Neuronal stem cell (in vitro differentiated cells): ENCODE data around the gene INPP5B.

Source experiments
- DNase-seq: peaks from one replicate; pipeline ENCODE4 v3.0.0-alpha.2; 2013; ENCODE audit warnings: low spot score
- H2AFZ ChIP-seq: one replicate; pipeline ENCODE4 v1.6.1; 2013; ENCODE audit warnings: mild to moderate bottlenecking, low read length, inconsistent platforms
- H2AK5ac ChIP-seq: 2 replicates; pipeline ENCODE4 v1.6.1; 2013; ENCODE audit warnings: low read depth, mild to moderate bottlenecking, inconsistent platforms, low read length, moderate library complexity, mixed read lengths
- H2BK120ac ChIP-seq: 2 replicates; pipeline ENCODE4 v1.6.1; 2013; ENCODE audit warnings: low read depth, mild to moderate bottlenecking, inconsistent platforms, low read length, moderate library complexity, mixed read lengths
- H2BK12ac ChIP-seq: one replicate; pipeline ENCODE4 v1.6.1; 2013; ENCODE audit warnings: low read length, inconsistent platforms
- H2BK15ac ChIP-seq: 2 replicates; pipeline ENCODE4 v1.6.1; 2013; ENCODE audit warnings: mild to moderate bottlenecking, low read length, inconsistent platforms, mixed read lengths
- H2BK5ac ChIP-seq: one replicate; pipeline ENCODE4 v1.6.1; 2013; ENCODE audit warnings: inconsistent platforms, mild to moderate bottlenecking, low read length, moderate library complexity
- H3K14ac ChIP-seq: one replicate; pipeline ENCODE4 v1.6.1; 2013; ENCODE audit warnings: low read length, inconsistent platforms
- H3K18ac ChIP-seq: 2 replicates; pipeline ENCODE4 v1.6.1; 2013; ENCODE audit warnings: low read length, inconsistent platforms
- H3K23ac ChIP-seq: 2 replicates; pipeline ENCODE4 v1.6.1; 2013; ENCODE audit warnings: low read depth, mild to moderate bottlenecking, mixed read lengths, low read length, inconsistent platforms; ENCODE audit not compliant: poor library complexity
- H3K27ac ChIP-seq: replicated peaks from 3 replicates; pipeline ENCODE4 v1.5.1; 2013; ENCODE audit warnings: low read length, inconsistent platforms
- H3K27me3 ChIP-seq, 3 experiments: 2 replicates each; pipeline ENCODE4 v1.6.1; 2013; ENCODE audit warnings: low read length in 3 of 3, mild to moderate bottlenecking in 2 of 3, inconsistent platforms in 1 of 3, low read depth in 1 of 3, mixed read lengths in 1 of 3, moderate library complexity in 1 of 3; ENCODE audit not compliant: control insufficient read depth in 3 of 3, insufficient read depth in 3 of 3
- H3K36me3 ChIP-seq, 2 donors: replicated peaks in 1 of 2; 2 replicates each; pipeline ENCODE4 v1.6.1; 2013; ENCODE audit warnings: low read length in 2 of 2; ENCODE audit not compliant: control insufficient read depth in 2 of 2, insufficient read depth in 2 of 2
- H3K4ac ChIP-seq: 2 replicates; pipeline ENCODE4 v1.6.1; 2013; ENCODE audit warnings: inconsistent platforms, mild to moderate bottlenecking, low read length, moderate library complexity
- H3K4me1 ChIP-seq, 2 donors: 1 replicate in 1 of 2; 2 replicates in 1 of 2; pipeline ENCODE4 v1.6.1; 2013; ENCODE audit warnings: low read length in 2 of 2, low read depth in 1 of 2; ENCODE audit not compliant: control insufficient read depth in 2 of 2, insufficient read depth in 1 of 2
- H3K4me2 ChIP-seq: one replicate; pipeline ENCODE4 v1.6.1; 2013; ENCODE audit warnings: mild to moderate bottlenecking, low read length, inconsistent platforms; ENCODE audit not compliant: insufficient read depth, poor library complexity, severe bottlenecking
- H3K4me3 ChIP-seq, 2 donors: 2 replicates each; pipeline ENCODE4 v1.5.1; 2013; ENCODE audit warnings: low read length in 2 of 2, mild to moderate bottlenecking in 2 of 2, inconsistent platforms in 1 of 2, moderate library complexity in 1 of 2
- H3K79me1 ChIP-seq: one replicate; pipeline ENCODE4 v1.6.1; 2013; ENCODE audit warnings: low read depth, mild to moderate bottlenecking, inconsistent platforms, low read length, moderate library complexity
- H3K9ac ChIP-seq: one replicate; pipeline ENCODE4 v1.6.1; 2013; ENCODE audit warnings: mild to moderate bottlenecking, low read depth, low read length, inconsistent platforms; ENCODE audit not compliant: poor library complexity
- H3K9me3 ChIP-seq, 2 donors: replicated peaks in 1 of 2; 2 replicates each; pipeline versions ENCODE3 to v1.6.1; 2013; ENCODE audit warnings: low read length in 2 of 2, mild to moderate bottlenecking in 2 of 2, inconsistent platforms in 1 of 2, low read depth in 1 of 2, mixed read lengths in 1 of 2, moderate library complexity in 1 of 2; ENCODE audit not compliant: control insufficient read depth in 2 of 2, insufficient read depth in 1 of 2
- H4K8ac ChIP-seq: one replicate; pipeline ENCODE4 v1.6.1; 2013; ENCODE audit warnings: low read depth, mild to moderate bottlenecking, inconsistent platforms, low read length, moderate library complexity
- H4K91ac ChIP-seq: one replicate; pipeline ENCODE4 v1.6.1; 2013; ENCODE audit warnings: low read length, low read depth, mild to moderate bottlenecking, inconsistent platforms; ENCODE audit not compliant: poor library complexity
- WGBS, 2 donors: extraction: QIAGEN DNeasy Blood & Tissue Kit; methylation state at CpG; one replicate each; pipeline ENCODE4 v1.1.7; 2013; ENCODE audit warnings: missing lambda C conversion rate in 2 of 2, mixed read lengths in 1 of 2; ENCODE audit not compliant: insufficient read length in 2 of 2, insufficient replicate concordance in 1 of 2; ENCODE audit errors: extremely low coverage in 2 of 2; 5-methylcytosine and 5-hydroxymethylcytosine counted together

INPP5B gene

DNA sequence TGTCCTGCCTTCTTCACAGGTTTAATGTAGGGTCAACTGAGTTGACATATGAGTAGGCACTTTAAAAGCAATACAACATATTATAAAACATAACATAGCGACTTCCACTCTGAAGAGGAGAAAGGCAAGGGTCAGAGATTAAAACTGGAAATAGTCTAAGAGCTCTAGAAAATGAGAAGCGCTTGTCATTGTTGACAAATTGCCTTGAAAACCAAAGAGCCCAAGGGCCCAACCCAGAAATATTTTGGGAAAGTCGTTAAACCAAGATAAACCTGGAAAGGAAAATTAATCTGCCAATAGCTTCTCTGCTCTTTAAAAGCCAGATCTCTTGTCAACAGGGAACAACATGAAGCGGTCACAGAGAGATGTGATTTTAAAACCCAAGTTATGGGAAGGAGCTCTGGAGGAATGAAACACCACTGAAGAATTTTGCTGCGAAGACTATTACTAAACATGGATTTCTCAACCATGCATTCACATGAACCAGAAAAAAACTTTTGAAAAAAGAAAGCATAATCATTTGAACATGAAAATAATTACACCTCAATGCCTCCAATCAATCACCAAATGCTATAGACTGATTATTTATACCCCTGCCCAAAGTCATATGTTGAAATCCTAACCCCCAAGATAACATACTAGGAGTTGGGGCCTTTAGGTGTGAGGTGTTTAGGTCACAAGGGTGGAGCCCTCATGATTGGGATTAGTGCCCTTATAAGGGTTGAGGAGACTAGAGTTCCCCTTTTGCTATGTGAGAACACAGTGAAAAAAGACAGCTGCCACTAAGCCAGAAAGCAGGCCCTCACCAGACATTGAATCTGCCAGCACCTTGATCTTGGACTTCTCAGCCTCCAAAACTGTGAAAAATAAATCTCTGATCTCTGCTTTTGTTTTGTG is 54.5 kb downstream of the INPP5B start:
- H3K23ac ChIP-seq = no peak overlapping the region
- H3K4ac ChIP-seq = no peak overlapping the region
- H2BK120ac ChIP-seq = no peak overlapping the region
- no CpG with 5 or more reads among the region's 5 CpGs for WGBS, 2 donors
- no peaks in the 10 kb centered on the region for H3K9me3 ChIP-seq
- H2BK15ac ChIP-seq = no peak overlapping the region
- DNase-seq = no peak
- no peak overlapping the region for H3K4me3 ChIP-seq
- no peaks in the 10 kb centered on the region for H3K79me1 ChIP-seq
- no peak overlapping the region for H2BK12ac ChIP-seq
- H3K14ac ChIP-seq = no peak overlapping the region
- no peak overlapping the region for H4K8ac ChIP-seq
- no peak overlapping the region for H4K91ac ChIP-seq
- H3K27me3 ChIP-seq = no peaks in the 10 kb centered on the region
- no peaks in the 10 kb centered on the region for H3K4me1 ChIP-seq
- H3K36me3 ChIP-seq = peaks cover 9 to 32% of the 10 kb centered on the region in 2 donors
- H3K27ac ChIP-seq = no peak overlapping the region
- no peak overlapping the region for H2BK5ac ChIP-seq
- no peak overlapping the region for H3K18ac ChIP-seq
- H2AFZ ChIP-seq = no peak overlapping the region
- no peak overlapping the region for H3K9ac ChIP-seq
- no peak overlapping the region for H3K4me2 ChIP-seq
- H2AK5ac ChIP-seq = no peak overlapping the region

GRCh38 chr1:37890378-37891014 is 56.4 kb downstream of the INPP5B start:
- no peak overlapping the region for H2AK5ac ChIP-seq
- no peak overlapping the region for H2BK120ac ChIP-seq
- H3K9ac ChIP-seq = no peak overlapping the region
- H3K4me2 ChIP-seq = no peak overlapping the region
- peaks cover 15 to 50% of the 10 kb centered on the region in 2 donors for H3K36me3 ChIP-seq
- H2BK12ac ChIP-seq = no peak overlapping the region
- no peak for DNase-seq
- no peak overlapping the region for H2BK5ac ChIP-seq
- no peak overlapping the region for H3K14ac ChIP-seq
- H3K4me3 ChIP-seq = no peak overlapping the region
- H3K4ac ChIP-seq = no peak overlapping the region
- H3K9me3 ChIP-seq = no peaks in the 10 kb centered on the region
- no peaks in the 10 kb centered on the region for H3K27me3 ChIP-seq
- no peak overlapping the region for H3K23ac ChIP-seq
- no peak overlapping the region for H2AFZ ChIP-seq
- H2BK15ac ChIP-seq = no peak overlapping the region
- H3K4me1 ChIP-seq = no peaks in the 10 kb centered on the region
- H3K79me1 ChIP-seq = no peaks in the 10 kb centered on the region
- no CpG with 5 or more reads among the region's 4 CpGs for WGBS, 2 donors
- H3K27ac ChIP-seq = no peak overlapping the region
- H3K18ac ChIP-seq = no peak overlapping the region
- no peak overlapping the region for H4K91ac ChIP-seq
- H4K8ac ChIP-seq = no peak overlapping the region

- no peak overlapping the region for H3K23ac ChIP-seq
- H3K27ac ChIP-seq = no peak overlapping the region
- no peak overlapping the region for H2AFZ ChIP-seq
- H3K4me1 ChIP-seq = no peaks in the 10 kb centered on the region
- no peak overlapping the region for H3K4me2 ChIP-seq
- no peak overlapping the region for H3K14ac ChIP-seq
- no peaks in the 10 kb centered on the region for H3K27me3 ChIP-seq
- no peak overlapping the region for H2BK5ac ChIP-seq
- H4K8ac ChIP-seq = no peak overlapping the region
- no peaks in the 10 kb centered on the region for H3K79me1 ChIP-seq
- no peak overlapping the region for H2BK15ac ChIP-seq
- no CpG with 5 or more reads among the region's 6 CpGs for WGBS, 2 donors
- no peak overlapping the region for H3K9ac ChIP-seq
- no peak for DNase-seq
- peaks cover 17 to 56% of the 10 kb centered on the region in 2 donors for H3K36me3 ChIP-seq
- no peak overlapping the region for H3K4me3 ChIP-seq
- H2BK120ac ChIP-seq = no peak overlapping the region
- no peaks in the 10 kb centered on the region for H3K9me3 ChIP-seq
- no peak overlapping the region for H3K4ac ChIP-seq
- no peak overlapping the region for H2BK12ac ChIP-seq
- no peak overlapping the region for H3K18ac ChIP-seq
- no peak overlapping the region for H4K91ac ChIP-seq
- no peak overlapping the region for H2AK5ac ChIP-seq
Measured at GRCh38 chr1:37888022-37888700, 58.7 kb downstream of the INPP5B start.

DNA sequence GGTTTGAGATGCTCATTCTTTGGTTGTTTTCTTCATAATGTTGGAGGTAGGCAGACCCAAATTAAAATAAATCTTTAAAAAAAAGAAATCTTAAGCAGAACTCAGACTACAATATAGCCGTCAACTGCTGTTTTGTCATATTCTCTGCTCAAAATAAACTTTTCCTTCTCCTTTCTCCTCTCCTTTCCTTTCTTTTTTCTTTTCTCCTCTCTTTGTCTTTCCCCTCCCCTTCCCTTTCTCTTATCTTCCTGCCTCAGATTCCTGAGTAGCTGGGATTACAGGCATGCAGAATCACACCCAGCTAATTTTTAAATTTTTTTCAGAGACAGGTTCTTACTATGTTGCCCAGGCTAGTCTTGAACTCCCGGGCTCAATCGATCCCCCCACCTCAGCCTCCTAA is 62.7 kb downstream of the INPP5B start:
- H3K27me3 ChIP-seq = no peaks in the 10 kb centered on the region
- no peak overlapping the region for H2BK5ac ChIP-seq
- no peak overlapping the region for H4K91ac ChIP-seq
- H3K9ac ChIP-seq = no peak overlapping the region
- H2AK5ac ChIP-seq = no peak overlapping the region
- H3K4me2 ChIP-seq = no peak overlapping the region
- no peaks in the 10 kb centered on the region for H3K79me1 ChIP-seq
- no peak overlapping the region for H4K8ac ChIP-seq
- H2AFZ ChIP-seq = no peak overlapping the region
- H2BK15ac ChIP-seq = no peak overlapping the region
- no peak overlapping the region for H3K18ac ChIP-seq
- no peak overlapping the region for H3K4me3 ChIP-seq
- H3K4ac ChIP-seq = no peak overlapping the region
- no peaks in the 10 kb centered on the region for H3K9me3 ChIP-seq
- DNase-seq = no peak
- no peak overlapping the region for H3K14ac ChIP-seq
- H3K27ac ChIP-seq = no peak overlapping the region
- no peak overlapping the region for H3K23ac ChIP-seq
- H2BK12ac ChIP-seq = no peak overlapping the region
- no CpG with 5 or more reads among the region's 3 CpGs for WGBS, 2 donors
- H2BK120ac ChIP-seq = no peak overlapping the region
- H3K36me3 ChIP-seq = peaks cover 20 to 77% of the 10 kb centered on the region in 2 donors
- no peaks in the 10 kb centered on the region for H3K4me1 ChIP-seq
